Panc1 (cell line): ENCODE data around the gene TBC1D12.

Source experiments
- POLR2AphosphoS5 ChIP-seq: IDR thresholded peaks from 2 replicates; pipeline ENCODE4 v1.6.1; 2012; ENCODE audit warnings: mild to moderate bottlenecking, low read depth, low read length, moderate library complexity
- TCF7L2 ChIP-seq: IDR thresholded peaks from 2 replicates; pipeline ENCODE4 v1.6.1; 2011; ENCODE audit warnings: mild to moderate bottlenecking, low read depth, low read length, inconsistent platforms
- TF ChIP-seq, protein P1 (sequence below): fragments of 450-650 bp; IDR thresholded peaks from 2 replicates; pipeline ENCODE4 v1.5.1; 2017; ENCODE audit warnings: mild to moderate bottlenecking

GRCh38 chr10:94485094-94485493 lies 82.8 kb downstream of the TBC1D12 start:
- TF ChIP-seq POLR2AphosphoS5 (no peak), TCF7L2 (no peak)
- TF ChIP-seq, protein P1, sequence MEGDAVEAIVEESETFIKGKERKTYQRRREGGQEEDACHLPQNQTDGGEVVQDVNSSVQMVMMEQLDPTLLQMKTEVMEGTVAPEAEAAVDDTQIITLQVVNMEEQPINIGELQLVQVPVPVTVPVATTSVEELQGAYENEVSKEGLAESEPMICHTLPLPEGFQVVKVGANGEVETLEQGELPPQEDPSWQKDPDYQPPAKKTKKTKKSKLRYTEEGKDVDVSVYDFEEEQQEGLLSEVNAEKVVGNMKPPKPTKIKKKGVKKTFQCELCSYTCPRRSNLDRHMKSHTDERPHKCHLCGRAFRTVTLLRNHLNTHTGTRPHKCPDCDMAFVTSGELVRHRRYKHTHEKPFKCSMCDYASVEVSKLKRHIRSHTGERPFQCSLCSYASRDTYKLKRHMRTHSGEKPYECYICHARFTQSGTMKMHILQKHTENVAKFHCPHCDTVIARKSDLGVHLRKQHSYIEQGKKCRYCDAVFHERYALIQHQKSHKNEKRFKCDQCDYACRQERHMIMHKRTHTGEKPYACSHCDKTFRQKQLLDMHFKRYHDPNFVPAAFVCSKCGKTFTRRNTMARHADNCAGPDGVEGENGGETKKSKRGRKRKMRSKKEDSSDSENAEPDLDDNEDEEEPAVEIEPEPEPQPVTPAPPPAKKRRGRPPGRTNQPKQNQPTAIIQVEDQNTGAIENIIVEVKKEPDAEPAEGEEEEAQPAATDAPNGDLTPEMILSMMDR: no peak
